ENCODE results near the gene TRAK1. TPM values are rescaled to one million over a fixed set of nuclear protein-coding genes. Genes with fewer than 3 reads are reported as not detected.

The TRAK1 gene, protein sequence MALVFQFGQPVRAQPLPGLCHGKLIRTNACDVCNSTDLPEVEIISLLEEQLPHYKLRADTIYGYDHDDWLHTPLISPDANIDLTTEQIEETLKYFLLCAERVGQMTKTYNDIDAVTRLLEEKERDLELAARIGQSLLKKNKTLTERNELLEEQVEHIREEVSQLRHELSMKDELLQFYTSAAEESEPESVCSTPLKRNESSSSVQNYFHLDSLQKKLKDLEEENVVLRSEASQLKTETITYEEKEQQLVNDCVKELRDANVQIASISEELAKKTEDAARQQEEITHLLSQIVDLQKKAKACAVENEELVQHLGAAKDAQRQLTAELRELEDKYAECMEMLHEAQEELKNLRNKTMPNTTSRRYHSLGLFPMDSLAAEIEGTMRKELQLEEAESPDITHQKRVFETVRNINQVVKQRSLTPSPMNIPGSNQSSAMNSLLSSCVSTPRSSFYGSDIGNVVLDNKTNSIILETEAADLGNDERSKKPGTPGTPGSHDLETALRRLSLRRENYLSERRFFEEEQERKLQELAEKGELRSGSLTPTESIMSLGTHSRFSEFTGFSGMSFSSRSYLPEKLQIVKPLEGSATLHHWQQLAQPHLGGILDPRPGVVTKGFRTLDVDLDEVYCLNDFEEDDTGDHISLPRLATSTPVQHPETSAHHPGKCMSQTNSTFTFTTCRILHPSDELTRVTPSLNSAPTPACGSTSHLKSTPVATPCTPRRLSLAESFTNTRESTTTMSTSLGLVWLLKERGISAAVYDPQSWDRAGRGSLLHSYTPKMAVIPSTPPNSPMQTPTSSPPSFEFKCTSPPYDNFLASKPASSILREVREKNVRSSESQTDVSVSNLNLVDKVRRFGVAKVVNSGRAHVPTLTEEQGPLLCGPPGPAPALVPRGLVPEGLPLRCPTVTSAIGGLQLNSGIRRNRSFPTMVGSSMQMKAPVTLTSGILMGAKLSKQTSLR
- 25.0 and 27.3 TPM in 2 replicates for total RNA-seq

DNA sequence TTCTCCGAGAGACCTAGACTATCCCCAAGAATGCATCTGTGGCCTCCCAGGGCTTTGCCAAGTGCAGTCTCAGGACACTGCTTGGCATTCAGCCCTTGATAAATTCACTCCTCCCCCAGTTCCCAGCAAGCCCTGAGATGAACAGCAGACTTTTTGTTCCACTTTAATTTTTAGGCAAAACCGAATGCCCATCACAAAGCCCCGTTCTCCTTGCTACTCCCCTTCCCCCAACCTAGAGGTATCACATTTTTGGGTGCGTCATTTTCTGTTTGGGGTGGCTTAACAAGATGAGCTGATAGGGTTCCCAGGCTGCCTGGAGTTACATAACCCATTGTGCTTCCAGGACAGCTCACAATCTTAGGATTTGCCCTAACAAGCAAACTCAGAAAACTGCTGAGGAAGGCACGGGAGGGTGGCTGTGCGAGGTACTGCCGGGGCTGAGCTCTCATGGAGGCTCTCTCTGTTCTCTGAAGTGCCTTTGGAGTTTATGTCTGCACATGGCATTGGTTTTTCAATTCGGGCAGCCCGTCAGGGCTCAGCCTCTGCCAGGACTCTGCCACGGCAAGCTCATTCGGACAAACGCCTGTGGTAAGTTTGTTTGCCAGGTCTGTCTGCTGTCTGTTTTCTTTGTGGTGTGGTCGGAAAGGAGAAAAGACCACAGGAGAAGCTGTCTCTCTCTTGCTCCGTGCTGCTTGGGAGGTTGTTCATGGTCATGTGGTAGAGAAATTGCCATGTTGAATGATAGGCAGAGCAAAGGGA is at the start of gene TRAK1:
Gene TRAK1, plus strand, starts transcription at position 385 of the 759 bp plus-strand sequence. Its CDS starts 113 bp downstream, at position 498.

DNA sequence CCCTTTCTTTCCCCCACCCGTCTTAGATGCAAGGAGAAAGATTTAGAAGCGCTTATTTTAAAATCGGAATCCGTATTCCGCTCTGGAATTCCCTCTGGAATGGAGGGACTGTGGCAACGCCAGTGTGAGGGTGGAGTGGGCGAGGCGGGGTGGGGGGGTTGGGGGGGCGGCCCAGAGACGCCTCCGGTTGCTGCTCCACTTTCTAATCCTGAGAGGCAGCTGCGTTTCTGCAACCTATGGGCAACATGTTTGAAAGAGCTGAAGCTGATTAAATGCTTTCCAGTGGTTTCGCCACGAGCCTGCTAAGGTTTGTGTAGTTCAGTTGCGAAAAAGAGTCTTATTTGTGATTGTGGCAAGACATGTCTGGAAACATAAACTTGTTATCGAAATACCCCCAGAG is 174.9 kb downstream of the TRAK1 start, which contains the start of gene CCK:
Gene CCK, minus strand, starts transcription at position 101 of the 400 bp plus-strand sequence. CDS start 2,555 bp downstream, outside the sequence.

Other genes starting within 250 kb of the TRAK1 start
- gene ULK4, start 129.3 kb upstream of the TRAK1 start, total RNA-seq: 7.8 and 12.8 TPM in 2 replicates
- gene CCK, start 174.8 kb downstream of the TRAK1 start, total RNA-seq: 0.14 TPM in 1 of 2 replicates, not detected in the other

Measured in smooth muscle cell of bladder (primary cell).